Trophoblast cell (in vitro differentiated cells and primary cell): Measurements from ENCODE around the gene DEPP1.

Experiments used
- DNase-seq, 2 donors: peaks; one replicate each; pipeline ENCODE4 v3.0.0-alpha.2; 2016
- H2AFZ ChIP-seq: 2 replicates; pipeline ENCODE4 v1.6.1; 2013; ENCODE audit warnings: low read length, moderate library complexity, mild to moderate bottlenecking; ENCODE audit not compliant: insufficient read depth, poor library complexity
- H2AK5ac ChIP-seq: 2 replicates; pipeline ENCODE4 v1.6.1; 2013; ENCODE audit warnings: mild to moderate bottlenecking, low read length
- H2BK120ac ChIP-seq: 2 replicates; pipeline ENCODE4 v1.6.1; 2013; ENCODE audit warnings: low read length, mild to moderate bottlenecking, moderate library complexity; ENCODE audit not compliant: insufficient read depth, poor library complexity
- H2BK12ac ChIP-seq: 2 replicates; pipeline ENCODE4 v1.6.1; 2013; ENCODE audit warnings: mild to moderate bottlenecking, low read length, moderate library complexity
- H2BK5ac ChIP-seq: 2 replicates; pipeline ENCODE4 v1.6.1; 2013; ENCODE audit warnings: low read length, low read depth, moderate library complexity, mild to moderate bottlenecking; ENCODE audit not compliant: poor library complexity
- H3K14ac ChIP-seq: 2 replicates; pipeline ENCODE4 v1.6.1; 2013; ENCODE audit warnings: mild to moderate bottlenecking, low read length
- H3K18ac ChIP-seq: 2 replicates; pipeline ENCODE4 v1.6.1; 2013; ENCODE audit warnings: mild to moderate bottlenecking, low read length
- H3K23ac ChIP-seq: 2 replicates; pipeline ENCODE4 v1.6.1; 2013; ENCODE audit warnings: low read length
- H3K27ac ChIP-seq: 2 replicates; pipeline ENCODE4 v1.5.1; 2013; ENCODE audit warnings: low read depth, mild to moderate bottlenecking, inconsistent platforms, low read length, moderate library complexity
- H3K27me3 ChIP-seq: 2 replicates; pipeline ENCODE4 v1.6.1; 2013; ENCODE audit warnings: inconsistent platforms, mild to moderate bottlenecking, low read length, moderate library complexity; ENCODE audit not compliant: insufficient read depth
- H3K36me3 ChIP-seq, 2 experiments: 1 replicate in 1 of 2; 2 replicates in 1 of 2; pipeline ENCODE4 v1.6.1; 2013; ENCODE audit warnings: low read length in 2 of 2, mild to moderate bottlenecking in 2 of 2, moderate library complexity in 1 of 2; ENCODE audit not compliant: insufficient read depth in 2 of 2, control insufficient read depth in 1 of 2
- H3K4ac ChIP-seq: 2 replicates; pipeline ENCODE4 v1.6.1; 2013; ENCODE audit warnings: low read depth, mild to moderate bottlenecking, low read length, moderate library complexity
- H3K4me1 ChIP-seq, 2 experiments: 1 replicate in 1 of 2; 2 replicates in 1 of 2; pipeline ENCODE4 v1.6.1; 2013; ENCODE audit warnings: low read length in 2 of 2, mild to moderate bottlenecking in 2 of 2, moderate library complexity in 1 of 2; ENCODE audit not compliant: insufficient read depth in 2 of 2, control insufficient read depth in 1 of 2
- H3K4me2 ChIP-seq: 2 replicates; pipeline ENCODE4 v1.6.1; 2013; ENCODE audit warnings: inconsistent platforms, mild to moderate bottlenecking, low read length, moderate library complexity
- H3K4me3 ChIP-seq: 2 replicates; pipeline ENCODE4 v1.5.1; 2013; ENCODE audit warnings: mild to moderate bottlenecking, low read depth, low read length, inconsistent platforms
- H3K79me1 ChIP-seq: one replicate; pipeline ENCODE4 v1.6.1; 2013; ENCODE audit warnings: low read length
- H3K79me2 ChIP-seq: 2 replicates; pipeline ENCODE4 v1.6.1; 2013; ENCODE audit warnings: low read length, mild to moderate bottlenecking; ENCODE audit not compliant: control insufficient read depth, insufficient read depth, poor library complexity
- H3K9ac ChIP-seq: 2 replicates; pipeline ENCODE4 v1.6.1; 2013; ENCODE audit warnings: mild to moderate bottlenecking, low read length
- H3K9me3 ChIP-seq: 2 replicates; pipeline ENCODE4 v1.6.1; 2013; ENCODE audit warnings: low read depth, mild to moderate bottlenecking, control low read depth, inconsistent platforms, low read length; ENCODE audit not compliant: insufficient read depth
- H4K12ac ChIP-seq: 2 replicates; pipeline ENCODE4 v1.6.1; 2013; ENCODE audit warnings: low read depth, mild to moderate bottlenecking, low read length, moderate library complexity
- H4K8ac ChIP-seq: 2 replicates; pipeline ENCODE4 v1.6.1; 2013; ENCODE audit warnings: low read depth, mild to moderate bottlenecking, low read length, moderate library complexity
- H4K91ac ChIP-seq: one replicate; pipeline ENCODE4 v1.6.1; 2013; ENCODE audit warnings: low read depth, mild to moderate bottlenecking, low read length, moderate library complexity
- WGBS: extraction: QIAGEN DNeasy Blood & Tissue Kit; methylation state at CpG from one replicate; pipeline ENCODE4 v1.1.7; 2013; ENCODE audit warnings: missing lambda C conversion rate; ENCODE audit not compliant: insufficient read length, insufficient coverage; ENCODE audit errors: extremely low coverage; 5-methylcytosine and 5-hydroxymethylcytosine counted together

DEPP1 gene

DNA sequence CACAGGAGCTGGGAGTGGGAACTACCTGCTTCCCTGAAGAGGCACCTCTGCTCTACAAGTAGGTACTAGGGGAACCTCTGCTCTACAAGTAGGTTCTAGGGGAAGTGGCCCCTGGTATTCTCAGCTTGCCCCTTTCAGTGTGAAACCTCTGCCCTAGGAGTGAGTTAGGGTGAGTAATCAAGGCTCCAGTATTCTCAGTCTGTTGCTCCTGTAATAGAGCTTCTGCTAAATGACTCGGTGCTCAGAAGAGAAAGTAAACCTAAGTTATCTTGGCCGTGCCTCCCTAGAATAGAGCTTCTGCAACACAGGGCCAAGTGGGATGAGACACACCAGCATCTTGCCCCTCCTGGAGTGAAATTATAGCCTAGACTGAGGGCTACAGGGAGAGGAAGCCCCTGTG is 32.4 kb downstream of the DEPP1 start:
- no peak overlapping the region for H3K18ac ChIP-seq
- DNase-seq = no peak
- no peaks in the 10 kb centered on the region for H3K36me3 ChIP-seq
- H2BK12ac ChIP-seq = no peak overlapping the region
- no peak overlapping the region for H3K4me3 ChIP-seq
- no peak overlapping the region for H2AK5ac ChIP-seq
- no peaks in the 10 kb centered on the region for H3K9me3 ChIP-seq
- H2BK120ac ChIP-seq = no peak overlapping the region
- no peak overlapping the region for H3K4me2 ChIP-seq
- peak overlapping the region; percentile 62 for H3K14ac ChIP-seq
- peaks cover 9% of the 10 kb centered on the region for H3K79me1 ChIP-seq
- no peak overlapping the region for H3K23ac ChIP-seq
- no peaks in the 10 kb centered on the region for H3K27me3 ChIP-seq
- no peak overlapping the region for H4K12ac ChIP-seq
- no peaks in the 10 kb centered on the region for H3K79me2 ChIP-seq
- H3K9ac ChIP-seq = no peak overlapping the region
- H2AFZ ChIP-seq = no peak overlapping the region
- no peak overlapping the region for H4K91ac ChIP-seq
- H3K4ac ChIP-seq = no peak overlapping the region
- H3K4me1 ChIP-seq = peaks cover 13 to 22% of the 10 kb centered on the region in 2 experiments
- whole genome bisulfite sequencing = no CpG with 5 or more reads among the region's 2 CpGs
- no peak overlapping the region for H3K27ac ChIP-seq
- no peak overlapping the region for H2BK5ac ChIP-seq
- no peak overlapping the region for H4K8ac ChIP-seq

DNA sequence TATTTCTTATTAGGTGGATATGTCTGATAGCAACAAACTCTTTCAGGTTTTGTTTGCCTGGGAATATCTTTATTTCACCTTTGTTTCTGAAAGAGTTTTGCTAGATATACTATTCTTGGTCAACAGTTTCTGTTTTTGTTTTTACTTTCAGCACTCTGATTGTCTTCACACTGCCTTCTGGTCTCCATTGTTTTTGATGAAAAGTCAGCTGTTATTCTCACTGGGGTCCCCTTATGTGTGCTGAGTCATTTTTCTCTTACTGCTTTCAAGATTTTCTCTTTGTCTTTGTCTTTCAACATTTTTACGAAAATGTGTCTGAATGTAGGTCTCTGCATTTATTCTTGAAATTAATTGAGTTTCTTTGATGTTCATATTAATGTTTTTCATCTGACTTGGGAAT is 34.3 kb downstream of the DEPP1 start:
- no peak overlapping the region for H3K18ac ChIP-seq
- H3K4me3 ChIP-seq = no peak overlapping the region
- no peaks in the 10 kb centered on the region for H3K9me3 ChIP-seq
- H4K8ac ChIP-seq = no peak overlapping the region
- no peak overlapping the region for H4K12ac ChIP-seq
- H3K9ac ChIP-seq = no peak overlapping the region
- H3K23ac ChIP-seq = no peak overlapping the region
- no peak overlapping the region for H2AK5ac ChIP-seq
- no peak overlapping the region for H3K4me2 ChIP-seq
- no peak overlapping the region for H3K27ac ChIP-seq
- no CpG with 5 or more reads among the region's 1 CpG for WGBS
- no peak overlapping the region for H3K14ac ChIP-seq
- H4K91ac ChIP-seq = no peak overlapping the region
- no peak overlapping the region for H3K4ac ChIP-seq
- no peaks in the 10 kb centered on the region for H3K79me1 ChIP-seq
- H3K4me1 ChIP-seq = peaks cover 10 to 17% of the 10 kb centered on the region in 2 experiments
- H3K79me2 ChIP-seq = no peaks in the 10 kb centered on the region
- H2BK120ac ChIP-seq = no peak overlapping the region
- H2BK12ac ChIP-seq = no peak overlapping the region
- H3K27me3 ChIP-seq = no peaks in the 10 kb centered on the region
- no peak overlapping the region for H2BK5ac ChIP-seq
- DNase-seq = no peak
- no peaks in the 10 kb centered on the region for H3K36me3 ChIP-seq
- H2AFZ ChIP-seq = no peak overlapping the region

DNA sequence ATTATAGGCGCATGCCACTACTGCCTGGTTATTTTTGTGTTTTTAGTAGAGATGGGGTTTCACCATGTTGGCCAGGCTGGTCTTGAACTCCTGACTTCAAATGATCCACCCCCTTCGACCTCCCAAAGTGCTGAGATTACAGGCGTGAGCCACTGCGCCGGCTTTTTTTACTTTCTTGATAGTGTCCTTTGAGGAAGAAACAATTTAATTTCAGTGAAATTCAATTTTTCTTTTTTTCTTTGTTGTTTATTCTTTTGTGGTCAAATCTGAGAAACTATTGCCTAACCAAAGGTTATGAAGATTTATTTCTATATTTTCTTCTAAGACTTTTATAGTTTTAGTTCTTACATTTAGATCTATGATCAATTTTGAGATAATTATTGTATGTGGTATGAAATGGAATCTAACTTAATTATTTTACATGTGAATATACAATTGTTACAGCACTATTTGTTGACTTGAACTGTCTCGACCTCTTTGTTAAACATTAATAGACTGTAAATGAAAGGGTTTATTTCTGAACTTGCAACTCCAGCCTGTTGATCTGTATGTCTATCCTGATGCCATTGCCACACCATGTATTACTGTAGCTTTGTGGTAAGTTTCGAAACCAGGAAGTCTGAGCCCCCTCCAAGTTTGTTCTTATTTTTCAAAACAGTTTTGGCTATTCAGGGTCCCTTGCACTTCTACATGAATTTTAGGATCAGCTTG is 38.8 kb downstream of the DEPP1 start:
- Histone ChIP-seq H3K36me3 (no peaks in the 10 kb centered on the region), H3K79me2 (peaks cover 2% of the 10 kb centered on the region), H3K4me2 (no peak overlapping the region), H3K27ac (no peak overlapping the region), H3K27me3 (no peaks in the 10 kb centered on the region), H3K4me1 (peaks cover 7 to 11% of the 10 kb centered on the region in 2 experiments), H3K23ac (no peak overlapping the region), H4K12ac (no peak overlapping the region), H3K79me1 (peaks cover 8% of the 10 kb centered on the region), H3K14ac (no peak overlapping the region), H3K9ac (no peak overlapping the region), H4K8ac (no peak overlapping the region), H3K9me3 (no peaks in the 10 kb centered on the region), H4K91ac (no peak overlapping the region), H3K4me3 (no peak overlapping the region), H2BK12ac (no peak overlapping the region), H2BK120ac (no peak overlapping the region), H3K18ac (no peak overlapping the region), H2BK5ac (no peak overlapping the region), H2AK5ac (no peak overlapping the region), H3K4ac (no peak overlapping the region), H2AFZ (no peak overlapping the region)
- no peak for DNase-seq
- WGBS = no CpG with 5 or more reads among the region's 7 CpGs

DNA sequence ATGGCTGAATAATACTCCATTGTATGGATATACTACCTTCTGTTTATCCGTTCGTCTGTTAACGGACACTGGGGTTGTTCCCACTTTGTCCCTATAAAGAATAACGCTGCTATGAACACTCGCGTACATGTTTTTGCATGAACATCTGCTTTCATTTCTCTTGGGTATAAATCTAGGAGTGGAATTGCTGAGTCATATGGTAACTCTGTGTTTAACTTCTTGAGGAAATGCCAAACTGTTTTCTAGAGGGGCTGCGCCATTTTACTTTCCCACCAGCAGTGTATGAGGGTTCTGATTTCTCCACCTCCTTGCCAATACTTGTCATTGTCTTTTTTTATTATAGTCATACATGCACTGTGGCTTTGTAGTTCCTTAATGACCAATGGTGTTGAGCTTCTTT is 39.7 kb downstream of the DEPP1 start:
- no peak overlapping the region for H4K12ac ChIP-seq
- H4K91ac ChIP-seq = no peak overlapping the region
- H3K23ac ChIP-seq = no peak overlapping the region
- H3K36me3 ChIP-seq = no peaks in the 10 kb centered on the region
- no peak overlapping the region for H2AFZ ChIP-seq
- H2BK120ac ChIP-seq = no peak overlapping the region
- H3K27ac ChIP-seq = no peak overlapping the region
- no peak overlapping the region for H3K18ac ChIP-seq
- no peak overlapping the region for H3K4ac ChIP-seq
- no peak overlapping the region for H2BK12ac ChIP-seq
- H3K4me2 ChIP-seq = no peak overlapping the region
- no peak overlapping the region for H3K14ac ChIP-seq
- peaks cover 16% of the 10 kb centered on the region for H3K79me1 ChIP-seq
- H3K9ac ChIP-seq = no peak overlapping the region
- H3K9me3 ChIP-seq = no peaks in the 10 kb centered on the region
- H2BK5ac ChIP-seq = no peak overlapping the region
- no peak overlapping the region for H3K4me3 ChIP-seq
- peaks cover 2% of the 10 kb centered on the region for H3K79me2 ChIP-seq
- no peak overlapping the region for H4K8ac ChIP-seq
- H2AK5ac ChIP-seq = no peak overlapping the region
- no CpG with 5 or more reads among the region's 7 CpGs for WGBS
- no peaks in the 10 kb centered on the region for H3K27me3 ChIP-seq
- no peak for DNase-seq
- H3K4me1 ChIP-seq = peaks cover 15 to 20% of the 10 kb centered on the region in 2 experiments
